Suprapubic skin (tissue), 4 donors: ENCODE measurements around the gene INF2. TPM values are rescaled to one million over a fixed set of nuclear protein-coding genes. Genes with fewer than 3 reads are reported as not detected.

Experiments used
- DNase-seq, 2 donors: peaks; one replicate each; pipeline ENCODE4 v3.0.0-alpha.2; 2019; ENCODE audit warnings: low spot score in 2 of 2
- H3K27ac ChIP-seq: fragments of 200-600 bp; sonication (generic); one replicate; pipeline ENCODE4 v1.5.1; 2019
- H3K27me3 ChIP-seq: fragments of 200-600 bp; sonication (generic); one replicate; pipeline ENCODE4 v1.5.1; 2019
- H3K36me3 ChIP-seq: fragments of 200-600 bp; sonication (generic); one replicate; pipeline ENCODE4 v1.5.1; 2019
- H3K4me1 ChIP-seq: fragments of 200-600 bp; sonication (generic); one replicate; pipeline ENCODE4 v1.5.1; 2019
- H3K4me3 ChIP-seq: fragments of 200-600 bp; sonication (generic); one replicate; pipeline ENCODE4 v1.5.1; 2019; ENCODE audit warnings: mild to moderate bottlenecking
- H3K9me3 ChIP-seq: fragments of 200-600 bp; sonication (generic); one replicate; pipeline ENCODE4 v1.5.1; 2019
- EP300 ChIP-seq: sonication (generic); formaldehyde crosslinking; IDR thresholded peaks from one replicate; pipeline ENCODE4 v1.6.1; 2017; ENCODE audit warnings: antibody characterized with exemption
- POLR2A ChIP-seq, 2 donors: fragments of 450-650 bp; IDR thresholded peaks; one replicate each; pipeline ENCODE4 v1.6.1; 2017; ENCODE audit warnings: antibody characterized with exemption in 2 of 2, mild to moderate bottlenecking in 2 of 2, moderate library complexity in 2 of 2
- POLR2AphosphoS5 ChIP-seq, 3 donors: sonication (generic); formaldehyde crosslinking; IDR thresholded peaks; one replicate each; pipeline ENCODE4 v1.6.1; 2017; ENCODE audit warnings: antibody characterized with exemption in 3 of 3
- WGBS: methylation state at CpG from one replicate; pipeline ENCODE4 v1.1.5; 2018; 5-methylcytosine and 5-hydroxymethylcytosine counted together
- total RNA-seq, 4 donors: library from RNA; depleted of rRNA; stranded (reverse); fragments of >200 nt; gene quantifications; one replicate each; pipeline ENCODE4 v1.1.0, GENCODE V29; 2016
- TF ChIP-seq, protein P1 (sequence below), 2 donors: fragments of 200-600 bp in 1 of 2; fragments of 450-650 bp in 1 of 2; sonication (generic) in 1 of 2; IDR thresholded peaks; one replicate each; pipeline ENCODE4 v1.5.1; 2016 to 2019; ENCODE audit warnings: antibody characterized with exemption in 2 of 2, mild to moderate bottlenecking in 1 of 2, moderate library complexity in 1 of 2

Gene INF2
- total RNA-seq, 4 donors from 2014 or later, result 52.1 to 126 (median 81.8) TPM

DNA sequence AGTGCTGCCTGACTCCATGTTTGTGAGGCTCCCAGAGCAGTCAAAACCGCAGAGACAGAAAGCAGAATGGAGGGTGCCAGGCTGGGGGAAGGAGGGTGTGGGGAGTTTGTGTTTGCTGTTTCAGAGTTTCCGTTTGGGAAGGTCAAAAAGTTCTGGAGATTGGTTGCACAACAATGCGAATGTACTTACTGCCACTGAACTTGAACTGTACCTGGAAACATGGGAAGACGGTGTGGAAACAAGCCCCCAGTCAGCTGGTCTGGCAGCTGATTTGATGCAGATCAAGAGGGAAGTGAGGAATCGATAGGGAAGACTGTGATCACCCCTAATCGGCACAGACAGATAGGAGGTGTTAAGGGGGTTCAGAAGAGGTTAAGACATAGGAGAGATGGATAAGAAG is 35.3 kb upstream of the INF2 start:
- no peak for DNase-seq
- TF ChIP-seq, protein P1, sequence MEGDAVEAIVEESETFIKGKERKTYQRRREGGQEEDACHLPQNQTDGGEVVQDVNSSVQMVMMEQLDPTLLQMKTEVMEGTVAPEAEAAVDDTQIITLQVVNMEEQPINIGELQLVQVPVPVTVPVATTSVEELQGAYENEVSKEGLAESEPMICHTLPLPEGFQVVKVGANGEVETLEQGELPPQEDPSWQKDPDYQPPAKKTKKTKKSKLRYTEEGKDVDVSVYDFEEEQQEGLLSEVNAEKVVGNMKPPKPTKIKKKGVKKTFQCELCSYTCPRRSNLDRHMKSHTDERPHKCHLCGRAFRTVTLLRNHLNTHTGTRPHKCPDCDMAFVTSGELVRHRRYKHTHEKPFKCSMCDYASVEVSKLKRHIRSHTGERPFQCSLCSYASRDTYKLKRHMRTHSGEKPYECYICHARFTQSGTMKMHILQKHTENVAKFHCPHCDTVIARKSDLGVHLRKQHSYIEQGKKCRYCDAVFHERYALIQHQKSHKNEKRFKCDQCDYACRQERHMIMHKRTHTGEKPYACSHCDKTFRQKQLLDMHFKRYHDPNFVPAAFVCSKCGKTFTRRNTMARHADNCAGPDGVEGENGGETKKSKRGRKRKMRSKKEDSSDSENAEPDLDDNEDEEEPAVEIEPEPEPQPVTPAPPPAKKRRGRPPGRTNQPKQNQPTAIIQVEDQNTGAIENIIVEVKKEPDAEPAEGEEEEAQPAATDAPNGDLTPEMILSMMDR (IDR thresholded peaks at IDR 0.05), result no peak
- H3K27ac ChIP-seq, result no peak overlapping the region
- H3K36me3 ChIP-seq, result no peaks in the 10 kb centered on the region
- WGBS, result 90% methylated on average over 6 of the region's 6 CpGs
- H3K4me1 ChIP-seq, result peaks cover 9% of the 10 kb centered on the region
- no peak overlapping the region for H3K4me3 ChIP-seq
- H3K27me3 ChIP-seq, result peaks cover 2% of the 10 kb centered on the region
- no peaks in the 10 kb centered on the region for H3K9me3 ChIP-seq

GRCh38 chr14:104655128-104655848 is 34.1 kb upstream of the INF2 start:
- DNase-seq, result no peak
- Histone ChIP-seq H3K36me3 (no peaks in the 10 kb centered on the region), H3K27ac (no peak overlapping the region), H3K4me1 (peaks cover 9% of the 10 kb centered on the region), H3K27me3 (peaks cover 14% of the 10 kb centered on the region), H3K9me3 (no peaks in the 10 kb centered on the region), H3K4me3 (no peak overlapping the region)
- no peak for TF ChIP-seq EP300
- no peak for TF ChIP-seq POLR2A (IDR thresholded peaks at IDR 0.05)
- TF ChIP-seq, protein P1 (IDR thresholded peaks at IDR 0.05), result no peak
- TF ChIP-seq POLR2AphosphoS5 (IDR thresholded peaks at IDR 0.05), result no peak
- WGBS, result 84% methylated on average over 14 of the region's 14 CpGs

- peaks cover 8% of the 10 kb centered on the region for H3K4me1 ChIP-seq
- TF ChIP-seq EP300 (no peak), POLR2AphosphoS5 (IDR thresholded peaks at IDR 0.05) (no peak), POLR2A (IDR thresholded peaks at IDR 0.05) (no peak)
- TF ChIP-seq, protein P1 (IDR thresholded peaks at IDR 0.05), result no peak
- no peaks in the 10 kb centered on the region for H3K9me3 ChIP-seq
- no peak for DNase-seq
- H3K27ac ChIP-seq, result no peak overlapping the region
- no peak overlapping the region for H3K4me3 ChIP-seq
- H3K27me3 ChIP-seq, result peaks cover 21% of the 10 kb centered on the region
- WGBS, result 56% methylated on average over 29 of the region's 29 CpGs
- no peaks in the 10 kb centered on the region for H3K36me3 ChIP-seq
Observed at GRCh38 chr14:104656014-104656714, 33.3 kb upstream of the INF2 start.

GRCh38 chr14:104657101-104657524 is 32.3 kb upstream of the INF2 start:
- WGBS, result 50% methylated on average over 8 of the region's 8 CpGs
- Histone ChIP-seq H3K27me3 (peaks cover 22% of the 10 kb centered on the region), H3K27ac (no peak overlapping the region), H3K4me3 (no peak overlapping the region), H3K9me3 (no peaks in the 10 kb centered on the region), H3K4me1 (peaks cover 8% of the 10 kb centered on the region), H3K36me3 (no peaks in the 10 kb centered on the region)
- TF ChIP-seq POLR2A (IDR thresholded peaks at IDR 0.05) (no peak), EP300 (no peak)
- TF ChIP-seq, protein P1 (IDR thresholded peaks at IDR 0.05), result no peak
- no peak for DNase-seq

- no peak for TF ChIP-seq POLR2A (IDR thresholded peaks at IDR 0.05)
- TF ChIP-seq EP300, result no peak
- TF ChIP-seq, protein P1 (IDR thresholded peaks at IDR 0.05), result no peak
- no peak for TF ChIP-seq POLR2AphosphoS5 (IDR thresholded peaks at IDR 0.05)
- 67% methylated on average over 17 of the region's 17 CpGs for WGBS
Observed at GRCh38 chr14:104657563-104658324, 31.7 kb upstream of the INF2 start.

More at GRCh38 chr14:104657563-104658324, 31.7 kb upstream of the INF2 start:
- no peak overlapping the region for H3K4me3 ChIP-seq
- DNase-seq, result no peak
- H3K9me3 ChIP-seq, result no peaks in the 10 kb centered on the region
- H3K4me1 ChIP-seq, result peaks cover 8% of the 10 kb centered on the region
- peaks cover 22% of the 10 kb centered on the region for H3K27me3 ChIP-seq
- H3K36me3 ChIP-seq, result no peaks in the 10 kb centered on the region
- H3K27ac ChIP-seq, result no peak overlapping the region
